Measurements from ENCODE around the gene IL17RC. TPM values are rescaled to one million over a fixed set of nuclear protein-coding genes. Genes with fewer than 3 reads are reported as not detected.
"Not testable (repeated sequence)": the region's sequence is repeated elsewhere in the genome, so short reads cannot be mapped to it uniquely, and the experiment has no call there.

IL17RC gene
- total RNA-seq, 1 donor from 2014 or later: 16.9 TPM

GRCh38 chr3:9895715-9896114, 21.2 kb upstream of the IL17RC start:
- DNase-seq (ENCODE audit: low read depth in 2 of 2): not testable (repeated sequence)

GRCh38 chr3:9896755-9897407, 20.0 kb upstream of the IL17RC start:
- not testable (repeated sequence) for DNase-seq (ENCODE audit: low read depth in 2 of 2)

- peak in 1 of 2 donors; percentile 78 for DNase-seq (ENCODE audit: low read depth in 2 of 2)
Observed at GRCh38 chr3:9897408-9898372, 19.2 kb upstream of the IL17RC start.

GRCh38 chr3:9898467-9899241, 18.2 kb upstream of the IL17RC start:
- no peak for DNase-seq (ENCODE audit: low read depth in 2 of 2)

- no peak for DNase-seq (ENCODE audit: low read depth in 2 of 2)
Observed at GRCh38 chr3:9899289-9899791, 17.6 kb upstream of the IL17RC start.

GRCh38 chr3:9900965-9901415, 15.9 kb upstream of the IL17RC start:
- DNase-seq (ENCODE audit: low read depth in 2 of 2): not testable (repeated sequence)

GRCh38 chr3:9901967-9902366, 14.9 kb upstream of the IL17RC start:
- peak in 1 of 2 donors; percentile 74 for DNase-seq (ENCODE audit: low read depth in 2 of 2)

- DNase-seq (ENCODE audit: low read depth in 2 of 2): no peak
Observed at GRCh38 chr3:9902372-9903237, 14.3 kb upstream of the IL17RC start, which contains the start of gene IL17RE. IL17RE (plus strand) TSS chr3:9902848; CDS start chr3:9902933, 85 bp downstream.

GRCh38 chr3:9903238-9903624, 13.7 kb upstream of the IL17RC start:
- peak in 1 of 2 donors; percentile 39 for DNase-seq (ENCODE audit: low read depth in 2 of 2)

GRCh38 chr3:9903904-9904303, 13.0 kb upstream of the IL17RC start:
- DNase-seq (ENCODE audit: low read depth in 2 of 2): no peak

- no peak for DNase-seq (ENCODE audit: low read depth in 2 of 2)
Observed at GRCh38 chr3:9906480-9906879, 10.4 kb upstream of the IL17RC start.

- DNase-seq (ENCODE audit: low read depth in 2 of 2): no peak
Observed at GRCh38 chr3:9908286-9908685, 8.6 kb upstream of the IL17RC start.

GRCh38 chr3:9909221-9910013, 7.5 kb upstream of the IL17RC start:
- no peak for DNase-seq (ENCODE audit: low read depth in 2 of 2)

GRCh38 chr3:9911863-9912262, 5.0 kb upstream of the IL17RC start:
- no peak for DNase-seq (ENCODE audit: low read depth in 2 of 2)

GRCh38 chr3:9912294-9912935, 4.5 kb upstream of the IL17RC start:
- no peak for DNase-seq (ENCODE audit: low read depth in 2 of 2)

- no peak for DNase-seq (ENCODE audit: low read depth in 2 of 2)
Observed at GRCh38 chr3:9913601-9914000, 3.3 kb upstream of the IL17RC start.

- no peak for DNase-seq (ENCODE audit: low read depth in 2 of 2)
Observed at GRCh38 chr3:9914011-9914410, 2.9 kb upstream of the IL17RC start.

- DNase-seq (ENCODE audit: low read depth in 2 of 2): no peak
Observed at GRCh38 chr3:9914559-9915253, 2.2 kb upstream of the IL17RC start.
